Sigmoid colon (tissue), 7 donors: ENCODE data around the gene NAALADL2. TPM values are rescaled to one million over a fixed set of nuclear protein-coding genes. Genes with fewer than 3 reads are reported as not detected.
"Not testable (repeated sequence)": the region's sequence is repeated elsewhere in the genome, so short reads cannot be mapped to it uniquely, and the experiment has no call there.

Source experiments
- DNase-seq: peaks from one replicate; pipeline ENCODE4 v3.0.0-alpha.2; 2019
- H3K27ac ChIP-seq, 4 donors: fragments of 200-600 bp; sonication (generic); one replicate each; pipeline ENCODE4 v1.5.1; 2016 to 2019; ENCODE audit warnings: mild to moderate bottlenecking in 1 of 4
- H3K27me3 ChIP-seq, 3 donors: fragments of 200-600 bp; sonication (generic); one replicate each; pipeline ENCODE4 v1.5.1; 2019; ENCODE audit warnings: mild to moderate bottlenecking in 1 of 3
- H3K36me3 ChIP-seq, 4 donors: fragments of 200-600 bp; sonication (generic); one replicate each; pipeline ENCODE4 v1.5.1; 2016 to 2019
- H3K4me1 ChIP-seq, 4 donors: fragments of 200-600 bp; sonication (generic); one replicate each; pipeline ENCODE4 v1.5.1; 2017 to 2019
- H3K4me3 ChIP-seq, 4 donors: fragments of 200-600 bp; sonication (generic); one replicate each; pipeline ENCODE4 v1.5.1; 2017 to 2019; ENCODE audit warnings: mild to moderate bottlenecking in 2 of 4, moderate library complexity in 1 of 4
- H3K9me3 ChIP-seq, 4 donors: fragments of 200-600 bp in 3 of 4; sonication (generic) in 3 of 4; one replicate each; pipeline versions ENCODE4 v1.5.1 to v1.6.1; 2013 to 2019
- CTCF ChIP-seq, 4 experiments: fragments of 450-650 bp in 3 of 4; fragments of 200-600 bp in 1 of 4; IDR thresholded peaks; one replicate each; pipeline ENCODE4 v1.5.1; 2016 to 2019; ENCODE audit warnings: antibody characterized with exemption in 4 of 4, mild to moderate bottlenecking in 3 of 4, moderate library complexity in 2 of 4
- EP300 ChIP-seq, 4 donors: sonication (generic); formaldehyde crosslinking; IDR thresholded peaks; one replicate each; pipeline ENCODE4 v1.6.1; 2017; ENCODE audit warnings: antibody characterized with exemption in 4 of 4
- POLR2A ChIP-seq, 2 donors: fragments of 450-650 bp; IDR thresholded peaks; one replicate each; pipeline ENCODE4 v1.6.1; 2016; ENCODE audit warnings: antibody characterized with exemption in 2 of 2, mild to moderate bottlenecking in 2 of 2, moderate library complexity in 2 of 2
- POLR2AphosphoS5 ChIP-seq, 4 donors: sonication (generic); formaldehyde crosslinking; IDR thresholded peaks; one replicate each; pipeline ENCODE4 v1.6.1; 2017; ENCODE audit warnings: antibody characterized with exemption in 4 of 4
- WGBS, 2 donors: extraction: QIAGEN DNeasy Blood & Tissue Kit; methylation state at CpG; one replicate each; pipeline ENCODE4 v1.1.7; 2013; 5-methylcytosine and 5-hydroxymethylcytosine counted together
- intact Hi-C: fragments of 100-400 bp; cut with DNase I; formaldehyde crosslinking; loops from one replicate; pipeline ENCODE4 v1.15.1; 2023
- polyA plus RNA-seq, 3 donors: library from polyadenylated mRNA; stranded (reverse); fragments of 200-250 nt; gene quantifications; one replicate each; pipeline ENCODE4 v1.2.3, GENCODE V29; 2013
- total RNA-seq, 4 donors: library from RNA; depleted of rRNA; stranded (reverse); fragments of >200 nt; gene quantifications; one replicate each; pipeline ENCODE4 v1.1.0, GENCODE V29; 2016
- donor health status: healthy with polysubstance abuse.
- donor health status: Bipolar disorder and iron deficiency.
- donor health status: healthy.

NAALADL2 gene
- total and polyA plus RNA-seq, 7 donors, result 0.46 to 18.5 (median 6.0) TPM

- 90 to 93% methylated on average over 3 of the region's 3 CpGs for WGBS, 2 donors
Measured at GRCh38 chr3:175127075-175127662, 268.0 kb downstream of the NAALADL2 start.

GRCh38 chr3:175129126-175129525, 270.0 kb downstream of the NAALADL2 start:
- DNase-seq, result no peak
- no peak overlapping the region for H3K4me3 ChIP-seq
- peaks cover 0 to 4% (median 0%) of the 10 kb centered on the region in 4 donors for H3K9me3 ChIP-seq
- intact Hi-C loops, result no loop called here
- no peak overlapping the region for H3K27ac ChIP-seq
- H3K4me1 ChIP-seq, result no peaks in the 10 kb centered on the region
- no peaks in the 10 kb centered on the region for H3K27me3 ChIP-seq
- TF ChIP-seq POLR2A (IDR thresholded peaks at IDR 0.05) (no peak), CTCF (IDR thresholded peaks at IDR 0.05) (no peak), POLR2AphosphoS5 (IDR thresholded peaks at IDR 0.05) (no peak), EP300 (IDR thresholded peaks at IDR 0.05) (no peak)
- no peaks in the 10 kb centered on the region for H3K36me3 ChIP-seq
- WGBS, 2 donors, result 72 to 85% methylated on average over 2 of the region's 2 CpGs

More at GRCh38 chr3:175127075-175127662, 268.0 kb downstream of the NAALADL2 start:
- DNase-seq, result no peak
- no peak overlapping the region for H3K27ac ChIP-seq
- no peaks in the 10 kb centered on the region for H3K27me3 ChIP-seq
- H3K4me3 ChIP-seq, result no peak overlapping the region
- no peaks in the 10 kb centered on the region for H3K36me3 ChIP-seq
- H3K9me3 ChIP-seq, result peaks cover 0 to 5% (median 0%) of the 10 kb centered on the region in 4 donors
- no peak for TF ChIP-seq EP300 (IDR thresholded peaks at IDR 0.05)
- no peaks in the 10 kb centered on the region for H3K4me1 ChIP-seq
- intact Hi-C loops, result no loop called here

GRCh38 chr3:175129571-175129970, 270.4 kb downstream of the NAALADL2 start:
- Histone ChIP-seq H3K4me3 (no peak overlapping the region), H3K9me3 (no peaks in the 10 kb centered on the region), H3K27me3 (no peaks in the 10 kb centered on the region), H3K36me3 (no peaks in the 10 kb centered on the region), H3K4me1 (no peaks in the 10 kb centered on the region), H3K27ac (no peak overlapping the region)
- TF ChIP-seq CTCF (IDR thresholded peaks at IDR 0.05), result no peak
- TF ChIP-seq POLR2AphosphoS5 (IDR thresholded peaks at IDR 0.05), result no peak
- no peak for TF ChIP-seq EP300 (IDR thresholded peaks at IDR 0.05)
- TF ChIP-seq POLR2A (IDR thresholded peaks at IDR 0.05), result no peak
- DNase-seq, result no peak
- intact Hi-C loops, result no loop called here
- WGBS, 2 donors, result 69 to 95% methylated on average over 2 of the region's 2 CpGs

- H3K27ac ChIP-seq, H3K4me3 ChIP-seq, H3K27me3 ChIP-seq, H3K4me1 ChIP-seq, H3K9me3 ChIP-seq, intact Hi-C loops, DNase-seq, H3K36me3 ChIP-seq: not testable (repeated sequence)
- 96 to 99% methylated on average over 11 to 20 of the region's 28 CpGs for WGBS, 2 donors
Measured at GRCh38 chr3:175131866-175132265, 272.7 kb downstream of the NAALADL2 start.

- WGBS, 2 donors, result 87 to 93% methylated on average over 28 of the region's 28 CpGs
- DNase-seq, H3K27ac ChIP-seq, H3K9me3 ChIP-seq, H3K4me1 ChIP-seq, intact Hi-C loops, H3K36me3 ChIP-seq, H3K4me3 ChIP-seq, H3K27me3 ChIP-seq: not testable (repeated sequence)
Measured at GRCh38 chr3:175132706-175133105, 273.6 kb downstream of the NAALADL2 start.

GRCh38 chr3:175144368-175144767, 285.2 kb downstream of the NAALADL2 start:
- Histone ChIP-seq H3K4me3 (no peak overlapping the region), H3K36me3 (no peaks in the 10 kb centered on the region), H3K9me3 (no peaks in the 10 kb centered on the region), H3K27ac (no peak overlapping the region), H3K4me1 (no peaks in the 10 kb centered on the region), H3K27me3 (no peaks in the 10 kb centered on the region)
- TF ChIP-seq CTCF (IDR thresholded peaks at IDR 0.05), result no peak
- no peak for DNase-seq
- intact Hi-C loops, result no loop called here
- WGBS, 2 donors, result 97 to 99% methylated on average over 2 of the region's 2 CpGs
